Measurements from ENCODE around the gene MIA3.
A peak's percentile ranks its signal among the peaks of the same experiment; 100 is the strongest.
"Not testable (repeated sequence)": the region's sequence is repeated elsewhere in the genome, so short reads cannot be mapped to it uniquely, and the experiment has no call there.

Gene MIA3

GRCh38 chr1:222618001-222618879 is at the start of gene MIA3:
MIA3 (plus strand) TSS chr1:222618097; CDS start chr1:222618111, 14 bp downstream.
- DNase-seq = peak; percentile 61

- DNase-seq = no peak
Measured at GRCh38 chr1:222570837-222571236, 47.1 kb upstream of the MIA3 start.

GRCh38 chr1:222579316-222579715 is 38.6 kb upstream of the MIA3 start:
- DNase-seq = no peak

GRCh38 chr1:222582099-222582774 is 35.7 kb upstream of the MIA3 start:
- no peak for DNase-seq

- DNase-seq = no peak
Measured at GRCh38 chr1:222583079-222583478, 34.8 kb upstream of the MIA3 start.

- no peak for DNase-seq
Measured at GRCh38 chr1:222586842-222587241, 31.1 kb upstream of the MIA3 start.

- DNase-seq = no peak
Measured at GRCh38 chr1:222588135-222588534, 29.8 kb upstream of the MIA3 start.

GRCh38 chr1:222589462-222590302 is 28.2 kb upstream of the MIA3 start, which contains the start of gene TAF1A:
TAF1A (minus strand) TSS chr1:222589933.
- peak; percentile 79 for DNase-seq

GRCh38 chr1:222592171-222592570 is 25.7 kb upstream of the MIA3 start:
- DNase-seq = no peak

GRCh38 chr1:222594789-222595188 is 23.1 kb upstream of the MIA3 start:
- no peak for DNase-seq

GRCh38 chr1:222596696-222597095 is 21.2 kb upstream of the MIA3 start:
- DNase-seq = no peak

- DNase-seq = no peak
Measured at GRCh38 chr1:222600281-222600680, 17.6 kb upstream of the MIA3 start.

GRCh38 chr1:222601257-222601656 is 16.6 kb upstream of the MIA3 start:
- no peak for DNase-seq

- no peak for DNase-seq
Measured at GRCh38 chr1:222606757-222607156, 11.1 kb upstream of the MIA3 start.

GRCh38 chr1:222609111-222609510 is 8.8 kb upstream of the MIA3 start:
- not testable (repeated sequence) for DNase-seq

- DNase-seq = no peak
Measured at GRCh38 chr1:222610728-222611127, 7.2 kb upstream of the MIA3 start.

GRCh38 chr1:222613627-222614026 is 4.3 kb upstream of the MIA3 start:
- DNase-seq = no peak

GRCh38 chr1:222616525-222616924 is 1.4 kb upstream of the MIA3 start:
- DNase-seq = no peak

GRCh38 chr1:222617367-222617951 is 438 bp upstream of the MIA3 start:
- DNase-seq = peak; percentile 91

GRCh38 chr1:222618880-222619596 is 1.1 kb downstream of the MIA3 start:
- DNase-seq = peak; percentile 27

GRCh38 chr1:222620566-222620965 is 2.7 kb downstream of the MIA3 start:
- DNase-seq = no peak

- DNase-seq = no peak
Measured at GRCh38 chr1:222622765-222623164, 4.9 kb downstream of the MIA3 start.
